NCI-H1417 (cell line): ENCODE results near the gene ADAT1.

ENCODE experiments used
- DNase-seq, 3 experiments: peaks; one replicate each; lab custom pipeline; 2025; lab: John Stamatoyannopoulos, UW

Gene ADAT1

DNA sequence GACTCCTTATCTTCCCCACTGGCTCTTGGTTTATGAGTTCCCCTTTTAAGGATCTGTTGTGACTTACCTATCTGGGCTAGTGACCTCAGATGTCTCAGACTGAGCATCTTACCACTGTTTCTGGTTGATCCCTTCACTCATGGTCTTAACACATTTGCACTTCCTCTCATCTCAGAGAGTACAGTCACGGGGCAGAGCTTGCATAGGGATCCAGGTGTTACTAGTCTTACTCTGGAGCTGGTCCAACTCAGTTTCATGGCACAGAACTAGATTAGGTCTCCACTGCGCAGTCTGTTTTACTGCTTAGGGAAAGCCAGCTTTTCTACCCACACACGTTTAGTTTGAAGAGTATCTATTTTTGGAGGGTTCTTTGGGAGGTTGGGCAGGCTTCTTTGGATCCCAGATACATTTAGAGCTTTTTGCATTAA is 46.7 kb downstream of the ADAT1 start:
- no peak for DNase-seq

DNA sequence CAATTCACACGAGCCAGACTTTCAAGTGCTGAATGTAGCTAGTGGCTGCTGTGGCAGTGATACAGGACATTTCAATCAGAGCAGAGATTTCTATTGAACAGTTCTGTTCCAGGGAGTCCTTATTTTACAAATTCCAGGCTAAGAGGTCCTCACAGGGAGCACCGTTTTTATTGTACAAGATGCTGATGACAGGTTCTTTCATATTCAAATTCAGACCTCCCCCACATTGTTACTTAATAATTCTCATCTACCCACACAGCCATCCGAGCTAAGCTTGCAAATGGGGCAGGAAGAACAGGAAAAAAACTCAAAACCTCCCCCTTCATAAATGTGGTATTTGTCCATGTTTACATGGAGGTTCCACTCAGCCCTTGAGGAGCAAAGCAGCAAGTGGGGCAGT is 47.1 kb downstream of the ADAT1 start:
- DNase-seq, result no peak

DNA sequence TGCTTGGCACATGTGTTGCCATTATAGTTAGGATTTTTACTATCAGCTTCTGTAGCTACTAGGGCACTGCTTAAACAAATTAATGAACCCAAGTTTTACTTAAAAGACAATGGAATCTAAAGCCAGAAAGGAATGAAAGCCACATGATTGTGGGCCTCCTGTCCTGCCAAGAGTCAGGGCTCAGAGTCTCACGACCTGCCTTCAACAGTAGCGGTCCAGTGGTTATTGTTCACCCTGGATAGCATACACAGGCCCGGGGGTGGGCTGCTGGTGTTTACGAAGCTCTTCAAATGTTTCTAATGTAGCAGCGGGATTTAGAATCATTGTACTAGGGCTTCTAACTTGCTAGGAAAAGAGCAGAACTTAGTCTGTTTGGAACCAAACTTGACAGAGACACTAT is 49.1 kb downstream of the ADAT1 start:
- no peak for DNase-seq

DNA sequence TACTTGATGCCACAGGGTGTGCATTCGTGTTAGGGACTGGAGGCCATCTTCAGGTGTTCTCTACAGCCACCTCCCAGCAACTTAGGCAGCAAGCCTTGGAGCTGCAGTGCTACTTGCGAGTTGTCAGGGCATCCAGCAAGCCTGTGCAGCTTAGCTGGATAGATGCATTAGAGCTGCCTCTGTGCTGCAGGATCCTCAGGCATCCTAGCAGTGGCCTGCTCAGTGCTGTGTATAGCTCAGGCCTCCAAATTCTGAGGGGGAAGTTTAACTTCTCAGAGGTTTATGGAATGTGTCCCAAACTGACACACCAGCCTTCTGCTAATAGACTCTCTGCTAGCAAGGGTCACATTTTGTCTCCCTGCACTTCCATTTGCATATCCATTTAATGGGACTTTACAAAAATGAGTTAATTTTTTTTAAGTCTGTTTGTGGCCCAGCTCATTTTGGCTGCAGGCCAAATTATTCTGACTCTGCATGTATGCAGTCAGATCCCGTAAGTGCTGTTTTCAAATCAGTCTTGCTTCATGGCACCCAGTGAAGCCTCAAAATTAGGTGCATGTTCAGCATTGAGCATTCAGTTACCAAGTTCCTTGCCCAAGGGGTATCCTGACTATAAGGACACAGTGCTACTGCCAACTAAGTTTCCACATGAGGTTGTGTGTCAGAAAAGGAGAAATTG is 50.1 kb downstream of the ADAT1 start:
- no peak for DNase-seq

- no peak for DNase-seq
Measured at GRCh38 chr16:75570396-75571065, 52.5 kb downstream of the ADAT1 start.

DNA sequence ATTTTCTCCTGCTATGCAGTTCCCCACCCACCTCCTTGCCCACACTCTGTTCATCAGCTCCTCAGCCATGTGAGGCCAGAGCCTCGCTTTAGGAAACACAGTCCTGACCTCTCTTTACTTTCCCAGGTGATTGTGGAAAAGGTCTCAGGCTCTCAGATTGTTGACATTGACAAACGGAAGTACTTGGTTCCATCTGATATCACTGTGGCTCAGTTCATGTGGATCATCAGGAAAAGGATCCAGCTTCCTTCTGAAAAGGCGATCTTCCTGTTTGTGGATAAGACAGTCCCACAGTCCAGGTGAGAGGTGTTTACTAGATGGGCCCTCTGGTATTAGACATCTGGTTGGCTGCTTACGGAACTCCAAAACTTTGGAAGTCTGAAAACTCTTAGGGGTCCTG is 55.2 kb downstream of the ADAT1 start:
- no peak for DNase-seq

GRCh38 chr16:75566758-75567255 is 56.3 kb downstream of the ADAT1 start:
- DNase-seq, result no peak

DNA sequence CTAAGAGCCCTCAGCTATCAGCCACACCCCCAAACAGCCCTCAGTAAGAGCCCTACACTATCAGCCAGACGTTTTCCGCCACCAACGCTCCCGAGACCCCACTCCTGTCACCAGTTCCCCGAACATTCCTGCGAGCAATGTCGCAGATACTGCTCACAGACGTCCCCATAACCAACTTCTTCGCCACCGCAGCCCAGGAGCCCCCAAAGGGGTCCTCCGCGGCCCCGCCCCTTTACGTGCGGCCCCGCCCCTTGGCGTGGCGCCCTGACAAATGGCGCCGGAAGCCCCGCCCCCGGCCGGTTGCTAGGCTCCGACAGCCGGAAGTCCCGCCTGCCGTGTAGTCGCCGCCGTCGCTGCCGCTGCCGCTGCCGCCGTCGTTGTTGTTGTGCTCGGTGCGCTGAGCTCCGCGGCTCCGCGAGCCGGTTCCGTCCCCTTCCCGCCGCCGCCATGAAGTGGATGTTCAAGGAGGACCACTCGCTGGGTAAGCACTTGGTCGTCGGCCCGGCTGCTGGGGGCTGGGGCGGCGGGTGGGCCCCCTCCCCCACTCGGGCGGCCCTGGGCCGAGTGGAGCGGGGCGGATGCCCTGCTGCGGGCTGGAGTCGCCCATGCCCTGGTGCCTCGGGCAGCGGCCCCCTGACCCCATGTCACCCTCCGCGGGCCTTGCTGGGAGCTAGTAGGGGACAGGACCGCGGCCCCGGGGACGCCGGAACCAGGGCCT is 56.9 kb downstream of the ADAT1 start, which contains the start of gene GABARAPL2:
TSS of gene GABARAPL2 (plus strand) at position 340 of the 718 bp plus-strand sequence. CDS start at position 448, 108 bp downstream.
- peak; percentile 80 to 90 (median 85) for DNase-seq

DNA sequence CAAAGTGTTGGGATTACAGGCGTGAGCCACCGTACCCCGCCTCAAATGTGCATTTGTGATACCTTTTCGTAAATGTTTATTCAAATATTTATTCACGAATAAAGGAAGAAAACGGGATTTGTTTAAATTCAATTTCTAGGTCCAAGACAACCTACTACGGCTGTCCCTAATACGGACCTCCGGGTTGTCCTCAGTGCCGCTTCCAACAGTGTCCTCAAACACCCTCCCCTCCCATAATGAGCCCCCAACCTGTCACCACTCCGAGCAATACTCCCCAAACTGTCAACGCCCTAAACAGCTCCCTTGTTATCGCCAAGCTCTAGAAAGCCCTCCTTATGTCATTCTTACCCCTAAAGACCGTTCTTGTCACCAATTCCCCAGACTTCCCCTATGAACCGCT is 57.4 kb downstream of the ADAT1 start:
- DNase-seq, result no peak

GRCh38 chr16:75559564-75560372 is 63.3 kb downstream of the ADAT1 start:
- peak in 1 of 3 experiments; percentile 2 for DNase-seq

DNA sequence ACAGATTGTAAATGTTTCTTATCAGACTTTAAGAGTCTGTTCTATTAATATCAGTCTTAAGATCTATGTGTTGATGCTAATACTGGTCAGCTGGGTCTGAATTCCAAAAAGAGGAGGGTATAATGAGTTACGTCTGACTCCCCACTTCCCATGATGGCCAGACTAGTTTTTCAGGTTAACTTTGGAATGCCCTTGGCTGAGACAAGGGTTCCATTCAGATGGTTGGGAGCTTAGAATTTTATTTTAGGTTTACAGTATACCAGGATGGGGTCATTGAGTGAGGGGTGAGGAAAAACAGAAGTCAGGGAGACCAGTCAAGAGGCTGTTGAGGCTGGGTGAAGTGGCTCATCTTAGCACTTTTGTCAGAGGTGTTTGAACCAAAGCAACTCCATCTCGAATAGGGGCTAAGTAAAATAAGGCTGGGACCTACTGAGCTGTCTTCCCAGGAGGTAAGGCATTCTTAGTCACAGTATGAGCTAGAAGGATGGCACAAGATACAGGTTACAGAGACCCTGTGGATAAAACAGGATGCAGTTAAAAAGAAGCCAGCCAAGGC is 64.2 kb downstream of the ADAT1 start:
- DNase-seq, result no peak

- DNase-seq, result peak in 1 of 3 experiments; percentile 69
Measured at GRCh38 chr16:75556431-75556950, 66.6 kb downstream of the ADAT1 start.

GRCh38 chr16:75555707-75556430 is 67.2 kb downstream of the ADAT1 start, which contains the start of gene TMEM231:
Gene TMEM231, minus strand, starts transcription at chr16:75556252. Its CDS starts 43 bp downstream, at chr16:75556209.
- peak; percentile 88 to 97 (median 94) for DNase-seq

GRCh38 chr16:75555213-75555706 is 67.8 kb downstream of the ADAT1 start:
- DNase-seq, result peak; percentile 62 to 87 (median 76)

GRCh38 chr16:75552951-75553350 is 70.1 kb downstream of the ADAT1 start:
- no peak for DNase-seq

DNA sequence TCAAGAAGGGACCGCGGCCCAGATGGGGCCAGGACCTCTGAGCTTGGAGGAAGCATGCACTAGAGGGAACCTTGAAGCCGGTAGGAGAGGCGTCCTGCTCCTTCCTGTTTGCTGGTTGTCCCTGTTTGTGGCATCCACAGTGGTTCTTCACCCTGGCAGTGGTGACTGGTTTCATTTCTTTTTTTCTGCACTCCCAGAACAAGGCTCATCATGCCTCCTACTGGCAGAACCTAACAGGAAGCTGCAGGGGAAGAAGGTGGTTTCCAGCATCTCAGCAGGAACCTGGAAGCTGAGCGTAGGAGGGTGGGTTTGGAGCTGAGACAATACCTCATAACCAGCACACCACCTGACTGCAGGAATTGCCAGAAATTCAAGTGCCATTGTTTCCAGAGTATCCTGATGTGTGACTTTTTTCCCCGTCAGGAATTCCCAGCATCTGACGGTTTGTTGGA is 72.8 kb downstream of the ADAT1 start:
- no peak for DNase-seq
